HEK293T (cell line): ENCODE data around the gene LGMN.

Experiments
- ARNT ChIP-seq: fragments of 450-650 bp; IDR thresholded peaks from 2 replicates; pipeline ENCODE4 v1.6.1; 2017; ENCODE audit warnings: mild to moderate bottlenecking
- BHLHE40 ChIP-seq: fragments of 450-650 bp; IDR thresholded peaks from 2 replicates; pipeline ENCODE4 v1.6.1; 2016; ENCODE audit warnings: mild to moderate bottlenecking, moderate library complexity, borderline replicate concordance
- FOXA1 ChIP-seq: fragments of 450-650 bp; IDR thresholded peaks from 2 replicates; pipeline ENCODE4 v1.6.1; 2016; ENCODE audit warnings: mild to moderate bottlenecking
- HDGF ChIP-seq: fragments of 450-650 bp; IDR thresholded peaks from 2 replicates; pipeline ENCODE4 v1.6.1; 2017; ENCODE audit warnings: antibody characterized with exemption, borderline replicate concordance
- LEF1 ChIP-seq: fragments of 450-650 bp; IDR thresholded peaks from 2 replicates; pipeline ENCODE4 v1.6.1; 2017; ENCODE audit warnings: mild to moderate bottlenecking, borderline replicate concordance
- NFRKB ChIP-seq: fragments of 450-650 bp; IDR thresholded peaks from 2 replicates; pipeline ENCODE4 v1.6.1; 2016; ENCODE audit warnings: mild to moderate bottlenecking, moderate library complexity
- PKNOX1 ChIP-seq: fragments of 450-650 bp; IDR thresholded peaks from 2 replicates; pipeline ENCODE4 v1.6.1; 2016
- SP1 ChIP-seq: fragments of 450-650 bp; IDR thresholded peaks from 2 replicates; pipeline ENCODE4 v1.6.1; 2017
- SUZ12 ChIP-seq: fragments of 450-650 bp; IDR thresholded peaks from 2 replicates; pipeline ENCODE4 v1.6.1; 2016; ENCODE audit warnings: mild to moderate bottlenecking
- TARDBP ChIP-seq: fragments of 450-650 bp; IDR thresholded peaks from 2 replicates; pipeline ENCODE4 v1.6.1; 2016

DNA sequence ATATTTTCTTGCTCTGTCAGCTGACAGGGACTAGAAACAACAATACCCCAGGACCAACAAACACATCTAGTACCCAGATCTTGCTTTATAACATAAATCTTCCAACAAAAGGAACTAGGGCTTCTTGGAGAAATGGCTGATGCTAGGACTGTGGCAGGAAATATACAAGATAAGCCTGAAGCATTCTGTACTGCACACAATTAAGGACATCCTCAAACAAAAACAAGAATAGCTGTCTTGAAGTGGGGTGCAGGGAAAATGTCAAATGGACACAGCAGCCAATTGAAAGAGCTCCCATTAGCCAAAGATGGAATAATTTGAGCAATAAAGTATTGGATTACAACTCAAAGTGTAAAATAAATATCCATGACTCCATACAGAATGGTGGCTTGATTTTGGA lies 50.0 kb downstream of the LGMN start:
- TF ChIP-seq SUZ12 = no peak
- no peak for TF ChIP-seq HDGF
- no peak for TF ChIP-seq FOXA1
- TF ChIP-seq LEF1 = no peak
- no peak for TF ChIP-seq TARDBP
- TF ChIP-seq BHLHE40 = no peak
- no peak for TF ChIP-seq NFRKB
- TF ChIP-seq SP1 = no peak
- TF ChIP-seq PKNOX1 = no peak
- TF ChIP-seq ARNT = no peak
